ENCODE measurements around the gene DICER1.
A peak's percentile ranks its signal among the peaks of the same experiment; 100 is the strongest.
"Not testable (repeated sequence)": the region's sequence is repeated elsewhere in the genome, so short reads cannot be mapped to it uniquely, and the experiment has no call there.

Gene DICER1

GRCh38 chr14:95184413-95184790, 27.1 kb upstream of the DICER1 start:
- DNase-seq: no peak

- DNase-seq: no peak
Measured at GRCh38 chr14:95183532-95184412, 26.4 kb upstream of the DICER1 start.

GRCh38 chr14:95183082-95183481, 25.8 kb upstream of the DICER1 start:
- DNase-seq: no peak

GRCh38 chr14:95182379-95182778, 25.1 kb upstream of the DICER1 start:
- no peak for DNase-seq

- no peak for DNase-seq
Measured at GRCh38 chr14:95180966-95181741, 23.8 kb upstream of the DICER1 start.

GRCh38 chr14:95175670-95176069, 18.3 kb upstream of the DICER1 start:
- not testable (repeated sequence) for DNase-seq

- no peak for DNase-seq
Measured at GRCh38 chr14:95174184-95174792, 17.0 kb upstream of the DICER1 start.

GRCh38 chr14:95173518-95173917, 16.2 kb upstream of the DICER1 start:
- no peak for DNase-seq

- no peak for DNase-seq
Measured at GRCh38 chr14:95167177-95167576, 9.8 kb upstream of the DICER1 start.

GRCh38 chr14:95165517-95165916, 8.2 kb upstream of the DICER1 start:
- no peak for DNase-seq

GRCh38 chr14:95164506-95164905, 7.2 kb upstream of the DICER1 start:
- no peak for DNase-seq

GRCh38 chr14:95163666-95164065, 6.3 kb upstream of the DICER1 start:
- no peak for DNase-seq

GRCh38 chr14:95163132-95163531, 5.8 kb upstream of the DICER1 start:
- no peak for DNase-seq

GRCh38 chr14:95162641-95163040, 5.3 kb upstream of the DICER1 start:
- no peak for DNase-seq

GRCh38 chr14:95157048-95157326, 342 bp downstream of the DICER1 start:
- DNase-seq: no peak

- DNase-seq: peak; percentile 39
Measured at GRCh38 chr14:95156161-95157047, 925 bp downstream of the DICER1 start.

GRCh38 chr14:95155045-95155444, 2.3 kb downstream of the DICER1 start:
- no peak for DNase-seq

- DNase-seq: no peak
Measured at GRCh38 chr14:95153866-95154265, 3.5 kb downstream of the DICER1 start.

GRCh38 chr14:95151561-95151960, 5.8 kb downstream of the DICER1 start:
- DNase-seq: no peak

GRCh38 chr14:95150910-95151309, 6.4 kb downstream of the DICER1 start:
- no peak for DNase-seq

GRCh38 chr14:95149441-95149840, 7.9 kb downstream of the DICER1 start:
- no peak for DNase-seq

GRCh38 chr14:95147597-95147996, 9.7 kb downstream of the DICER1 start:
- DNase-seq: no peak
